ENCODE measurements around the gene ZNF317.
"Not testable (repeated sequence)": the region's sequence is repeated elsewhere in the genome, so short reads cannot be mapped to it uniquely, and the experiment has no call there.

Gene ZNF317

DNA sequence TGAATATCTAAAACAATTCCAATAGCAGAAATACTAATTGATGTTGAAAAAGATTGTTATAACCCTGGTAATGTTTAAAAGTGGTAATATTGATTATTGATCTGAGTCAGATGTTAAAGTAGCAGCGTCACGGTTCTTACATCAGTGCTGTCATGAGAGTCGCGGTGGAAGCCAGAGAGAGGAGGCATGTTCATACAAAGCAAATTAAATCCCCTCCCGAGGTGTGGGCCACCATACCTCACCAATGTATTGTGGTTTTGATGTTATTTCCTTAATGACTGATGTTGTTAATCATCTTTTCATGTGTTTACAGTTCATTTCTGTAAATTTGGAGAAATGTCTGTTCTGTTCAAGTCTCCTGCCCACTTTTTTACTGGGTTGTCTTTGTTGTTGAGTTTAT lies 11.2 kb downstream of the ZNF317 start:
- H3K36me3 Mint-ChIP-seq: peaks cover 98% of the 10 kb centered on the region
- no peak overlapping the region for H3K27ac Mint-ChIP-seq
- H3K4me1 Mint-ChIP-seq: peaks cover 64% of the 10 kb centered on the region
- peaks cover 27% of the 10 kb centered on the region for H3K9me3 Mint-ChIP-seq
- no peak for ATAC-seq
- no peak overlapping the region for H3K4me3 Mint-ChIP-seq
- no peaks in the 10 kb centered on the region for H3K27me3 Mint-ChIP-seq

DNA sequence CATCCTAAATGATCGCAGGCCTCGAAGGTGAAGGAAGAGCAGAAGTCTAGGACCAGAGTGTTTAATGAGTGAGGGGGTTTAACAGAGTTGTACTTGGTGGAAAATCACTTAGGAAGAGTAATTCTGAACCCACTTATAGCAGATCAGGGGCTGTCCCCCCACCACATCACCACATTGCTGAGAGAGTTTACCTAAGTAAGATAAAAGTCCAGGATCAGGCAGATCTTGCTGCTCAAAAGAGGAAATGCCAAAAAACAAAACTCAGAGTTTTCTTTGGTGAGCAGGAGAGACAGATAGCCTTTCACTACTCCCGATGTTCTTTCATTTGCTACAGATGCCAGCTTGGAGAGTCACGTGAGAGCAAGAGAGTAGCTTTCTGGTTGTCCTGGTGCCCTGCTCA lies 15.4 kb downstream of the ZNF317 start:
- Mint-ChIP-seq H3K4me3 (no peak overlapping the region), H3K4me1 (peaks cover 52% of the 10 kb centered on the region), H3K36me3 (peaks cover 100% of the 10 kb centered on the region), H3K27ac (peak overlapping the region; percentile 77), H3K27me3 (no peaks in the 10 kb centered on the region), H3K9me3 (peaks cover 27% of the 10 kb centered on the region)
- ATAC-seq: no peak

DNA sequence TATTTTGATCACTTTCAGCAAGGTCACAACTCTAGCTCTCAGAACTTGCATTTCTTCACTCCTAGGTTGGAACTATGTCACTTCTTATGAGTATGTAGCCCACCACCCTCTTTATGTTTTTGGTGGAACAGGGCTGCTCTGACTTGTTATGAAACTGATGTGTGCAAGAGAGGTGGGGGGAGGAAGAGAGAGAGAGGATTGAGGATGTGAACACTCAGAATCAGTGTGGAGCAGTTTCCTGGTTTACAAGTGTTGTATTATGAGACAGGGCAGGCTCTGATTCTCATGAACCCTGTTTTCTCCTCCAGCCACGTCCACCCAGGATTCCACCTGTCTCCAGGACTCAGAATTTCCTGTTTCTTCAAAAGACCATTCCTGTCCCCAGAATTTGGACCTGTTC lies 16.1 kb downstream of the ZNF317 start:
- H3K4me1 Mint-ChIP-seq: peaks cover 45% of the 10 kb centered on the region
- ATAC-seq: peak; percentile 77
- peaks cover 100% of the 10 kb centered on the region for H3K36me3 Mint-ChIP-seq
- no peak overlapping the region for H3K4me3 Mint-ChIP-seq
- peaks cover 29% of the 10 kb centered on the region for H3K9me3 Mint-ChIP-seq
- peak overlapping the region; percentile 77 for H3K27ac Mint-ChIP-seq
- no peaks in the 10 kb centered on the region for H3K27me3 Mint-ChIP-seq

DNA sequence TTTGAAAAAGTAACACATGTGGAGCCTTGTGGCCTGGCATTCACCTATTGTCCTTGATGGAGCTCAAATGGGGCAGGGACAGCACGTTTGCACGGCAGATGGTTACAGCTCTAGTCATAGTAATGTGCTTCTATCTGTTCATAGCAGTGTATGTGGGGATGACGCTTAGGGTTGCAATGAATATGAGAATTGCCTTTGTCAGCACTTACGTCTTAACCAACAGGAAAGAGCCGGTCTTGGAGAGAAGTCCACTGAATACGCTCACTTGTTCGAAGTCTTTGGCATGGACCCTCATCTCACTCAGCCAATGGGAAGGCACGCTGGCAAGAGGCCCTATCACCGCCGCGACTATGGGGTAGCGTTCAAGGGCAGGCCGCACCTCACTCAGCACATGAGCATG lies 19.7 kb downstream of the ZNF317 start:
- H3K4me1 Mint-ChIP-seq: peaks cover 23% of the 10 kb centered on the region
- peaks cover 100% of the 10 kb centered on the region for H3K36me3 Mint-ChIP-seq
- H3K27ac Mint-ChIP-seq: no peak overlapping the region
- peaks cover 24% of the 10 kb centered on the region for H3K9me3 Mint-ChIP-seq
- H3K27me3 Mint-ChIP-seq: no peaks in the 10 kb centered on the region
- no peak overlapping the region for H3K4me3 Mint-ChIP-seq
- ATAC-seq: no peak

DNA sequence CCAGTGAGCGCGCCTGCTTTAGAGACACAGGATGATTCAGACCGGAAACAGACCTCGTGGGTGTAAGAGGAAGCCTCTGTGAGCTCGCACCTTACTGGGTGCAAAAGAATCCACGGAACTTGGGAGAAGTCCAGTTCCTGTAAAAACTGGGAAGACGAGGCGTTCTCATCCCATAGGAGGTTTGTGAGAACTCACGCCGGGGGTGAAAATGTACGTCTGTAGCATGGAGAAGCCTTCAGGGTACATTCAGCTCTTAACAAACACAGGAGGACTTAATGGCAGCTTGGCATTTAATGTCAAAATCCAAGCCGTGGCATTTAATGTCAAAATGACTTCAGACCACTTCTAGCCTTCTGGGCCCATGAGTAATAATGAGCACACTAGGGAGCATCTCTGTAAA lies 21.2 kb downstream of the ZNF317 start:
- no peaks in the 10 kb centered on the region for H3K27me3 Mint-ChIP-seq
- peaks cover 18% of the 10 kb centered on the region for H3K9me3 Mint-ChIP-seq
- peaks cover 100% of the 10 kb centered on the region for H3K36me3 Mint-ChIP-seq
- no peak overlapping the region for H3K27ac Mint-ChIP-seq
- ATAC-seq: no peak
- no peak overlapping the region for H3K4me3 Mint-ChIP-seq
- H3K4me1 Mint-ChIP-seq: peaks cover 7% of the 10 kb centered on the region

DNA sequence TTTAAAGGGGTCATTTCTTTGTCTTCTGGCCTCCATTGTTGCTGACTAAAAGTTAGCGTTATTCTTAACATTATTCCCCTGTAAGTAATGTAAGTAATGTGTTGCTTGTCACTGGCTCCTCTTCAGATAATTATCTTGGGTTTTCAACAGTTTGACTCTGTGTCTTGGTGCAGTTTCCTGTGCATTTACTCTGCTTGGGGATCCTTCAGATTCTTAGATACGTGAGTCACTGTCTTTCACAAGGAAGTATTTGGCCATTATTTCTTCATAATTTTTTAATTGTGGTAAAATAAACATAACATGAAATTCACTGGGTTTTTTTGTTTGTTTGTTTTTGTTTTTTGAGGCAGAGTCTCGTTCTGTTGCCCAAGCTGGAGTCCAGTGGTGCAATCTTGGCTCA lies 25.1 kb downstream of the ZNF317 start:
- Mint-ChIP-seq H3K27me3 (no peaks in the 10 kb centered on the region), H3K27ac (no peak overlapping the region), H3K36me3 (peaks cover 83% of the 10 kb centered on the region), H3K4me1 (peaks cover 7% of the 10 kb centered on the region), H3K4me3 (no peak overlapping the region), H3K9me3 (peaks cover 13% of the 10 kb centered on the region)
- no peak for ATAC-seq

DNA sequence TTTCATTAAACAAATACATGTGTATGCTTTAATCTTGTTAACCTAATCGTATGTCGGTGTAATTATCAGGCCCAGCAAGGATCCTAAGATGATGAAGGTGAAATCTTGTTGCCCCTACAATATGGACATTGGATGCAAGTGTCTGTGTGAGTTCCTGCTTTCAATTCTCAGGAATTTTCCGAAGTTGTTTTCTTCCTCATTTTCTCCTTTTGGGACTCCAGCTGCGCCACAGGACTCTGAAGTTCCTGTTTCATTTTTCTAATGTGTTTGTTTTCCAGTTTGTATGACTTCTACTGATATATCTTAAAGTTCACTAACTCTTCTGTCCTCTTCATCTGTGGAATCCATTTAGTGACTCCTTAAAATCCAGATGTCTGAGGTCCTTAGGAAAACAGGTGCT lies 26.6 kb downstream of the ZNF317 start:
- peaks cover 67% of the 10 kb centered on the region for H3K36me3 Mint-ChIP-seq
- peaks cover 7% of the 10 kb centered on the region for H3K4me1 Mint-ChIP-seq
- no peaks in the 10 kb centered on the region for H3K27me3 Mint-ChIP-seq
- no peak overlapping the region for H3K4me3 Mint-ChIP-seq
- peak overlapping the region; percentile 69 for H3K27ac Mint-ChIP-seq
- no peak for ATAC-seq
- peaks cover 5% of the 10 kb centered on the region for H3K9me3 Mint-ChIP-seq

DNA sequence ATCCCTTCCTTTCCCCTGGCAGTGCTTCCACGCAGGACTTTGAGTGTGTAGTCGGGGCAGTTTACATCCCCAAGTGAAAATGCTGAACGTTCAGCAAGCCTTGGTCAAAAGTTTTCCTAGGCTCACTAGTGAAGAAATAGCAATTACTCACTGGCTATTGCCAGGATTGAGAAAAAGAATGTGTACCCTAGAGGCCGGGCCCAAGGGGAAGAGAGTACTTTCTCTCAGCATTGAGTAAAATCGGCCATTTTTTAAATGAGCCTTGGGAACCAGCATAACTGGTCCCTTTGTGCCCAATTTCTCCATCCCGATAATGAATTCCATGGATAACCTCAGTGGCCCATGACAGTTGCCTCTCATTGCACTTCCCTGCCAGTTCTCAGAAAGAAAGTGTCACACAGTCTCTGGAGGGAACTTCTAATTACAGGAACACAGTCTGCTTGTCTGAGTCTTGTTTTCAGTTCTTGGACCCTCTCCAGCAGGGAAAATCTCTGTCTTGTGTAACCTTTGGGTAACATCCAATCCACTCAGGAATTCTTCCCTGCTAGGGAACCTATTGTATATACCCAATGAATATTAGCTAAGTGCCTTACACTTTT lies 31.3 kb downstream of the ZNF317 start:
- H3K36me3 Mint-ChIP-seq: peaks cover 20% of the 10 kb centered on the region
- no peaks in the 10 kb centered on the region for H3K9me3 Mint-ChIP-seq
- peaks cover 7% of the 10 kb centered on the region for H3K4me1 Mint-ChIP-seq
- H3K27ac Mint-ChIP-seq: no peak overlapping the region
- ATAC-seq: no peak
- H3K27me3 Mint-ChIP-seq: no peaks in the 10 kb centered on the region
- no peak overlapping the region for H3K4me3 Mint-ChIP-seq

DNA sequence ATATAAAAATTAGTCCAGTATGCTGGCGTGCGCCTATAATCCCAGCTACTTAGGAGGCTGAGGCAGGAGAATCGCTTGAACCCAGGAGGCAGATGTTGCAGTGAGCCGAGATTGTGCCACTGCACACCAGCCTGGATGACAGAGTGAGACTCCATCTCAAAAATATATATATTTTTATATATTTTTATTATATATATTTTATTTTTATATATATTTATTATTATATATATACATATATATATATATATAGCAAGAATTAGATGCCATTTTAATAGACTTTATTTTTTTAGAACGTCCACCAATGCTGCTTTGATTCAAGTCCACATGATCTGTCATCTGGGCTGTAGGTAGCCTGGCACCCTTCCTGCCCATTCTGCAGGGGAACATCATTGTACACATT lies 35.1 kb downstream of the ZNF317 start:
- Mint-ChIP-seq H3K4me1 (no peaks in the 10 kb centered on the region), H3K27me3 (no peaks in the 10 kb centered on the region), H3K4me3 (no peak overlapping the region), H3K27ac (no peak overlapping the region), H3K36me3 (no peaks in the 10 kb centered on the region), H3K9me3 (no peaks in the 10 kb centered on the region)
- no peak for ATAC-seq

DNA sequence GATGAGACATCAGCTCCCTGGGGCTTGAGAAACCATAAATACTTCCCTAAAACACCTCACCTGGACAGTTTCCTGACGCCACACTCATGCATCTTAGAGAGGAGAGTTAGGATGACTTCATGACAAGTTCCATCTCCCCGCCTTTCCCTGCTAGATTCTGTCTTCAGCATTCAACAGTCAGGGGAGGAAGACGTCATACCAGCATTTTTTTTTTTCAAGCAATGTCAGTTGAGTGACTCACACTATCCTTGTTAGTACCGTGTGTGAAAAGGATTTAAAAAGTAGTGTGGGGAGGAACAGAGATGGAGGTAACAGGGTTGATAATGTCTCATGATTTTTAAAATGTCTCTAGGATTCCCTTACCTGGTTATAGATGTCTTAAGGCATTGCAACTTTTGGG lies 38.7 kb downstream of the ZNF317 start, which contains the start of gene OR7D2:
OR7D2 (plus strand) TSS at position 79 of the 400 bp plus-strand sequence. CDS start 6,803 bp downstream, outside the sequence.
- H3K36me3 Mint-ChIP-seq: no peaks in the 10 kb centered on the region
- H3K4me3 Mint-ChIP-seq: no peak within 1 kb of the TSS
- no peak within 1 kb of the TSS for H3K27ac Mint-ChIP-seq
- H3K9me3 Mint-ChIP-seq: no peaks in the 10 kb centered on the region
- no peaks in the 10 kb centered on the region for H3K27me3 Mint-ChIP-seq
- no peaks in the 10 kb centered on the region for H3K4me1 Mint-ChIP-seq
- no peak for ATAC-seq

DNA sequence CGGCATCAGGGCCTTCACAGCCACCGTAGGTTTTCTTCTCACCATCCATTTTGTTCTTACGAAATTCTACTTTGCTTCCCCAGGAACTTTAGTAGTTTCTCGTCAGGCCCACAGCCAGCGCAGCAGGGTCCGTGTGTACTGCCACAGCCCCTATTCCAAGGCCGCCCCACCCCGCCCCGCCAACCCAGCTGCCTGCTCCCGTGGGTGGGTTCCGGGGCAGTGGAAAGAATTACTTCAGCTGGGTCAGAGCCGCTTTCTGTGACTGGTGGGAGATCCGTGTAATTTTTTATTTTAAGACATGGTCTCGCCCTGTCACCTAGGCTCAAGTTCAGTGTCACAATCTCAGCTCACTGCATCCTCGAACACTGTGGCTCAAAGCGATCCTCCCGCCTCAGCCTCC lies 42.8 kb downstream of the ZNF317 start:
- Mint-ChIP-seq H3K4me1 (no peaks in the 10 kb centered on the region), H3K9me3 (peaks cover 6% of the 10 kb centered on the region), H3K27ac (no peak overlapping the region), H3K27me3 (no peaks in the 10 kb centered on the region), H3K4me3 (no peak overlapping the region), H3K36me3 (no peaks in the 10 kb centered on the region)
- no peak for ATAC-seq

DNA sequence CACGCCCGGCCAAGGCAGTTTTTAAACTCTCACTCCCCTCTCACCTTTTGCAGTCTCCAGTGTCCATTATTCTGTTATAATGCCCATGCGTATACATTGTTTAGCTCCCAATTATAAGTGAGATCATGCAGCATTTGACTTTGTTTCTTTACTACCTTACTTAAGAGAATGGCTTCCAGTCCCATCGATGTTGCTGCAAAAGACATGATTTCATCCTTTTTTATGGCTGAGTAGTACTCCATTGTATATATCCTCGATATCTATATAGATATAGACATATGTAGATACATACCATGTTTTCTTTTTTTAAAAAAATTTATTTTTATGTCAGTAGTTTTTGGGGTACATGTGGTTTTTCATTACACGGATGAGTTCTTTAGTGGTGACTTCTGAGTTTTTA lies 47.0 kb downstream of the ZNF317 start:
- no peaks in the 10 kb centered on the region for H3K4me1 Mint-ChIP-seq
- H3K4me3 Mint-ChIP-seq: no peak overlapping the region
- peaks cover 18% of the 10 kb centered on the region for H3K27me3 Mint-ChIP-seq
- no peaks in the 10 kb centered on the region for H3K36me3 Mint-ChIP-seq
- peaks cover 6% of the 10 kb centered on the region for H3K9me3 Mint-ChIP-seq
- no peak overlapping the region for H3K27ac Mint-ChIP-seq
- ATAC-seq: no peak

DNA sequence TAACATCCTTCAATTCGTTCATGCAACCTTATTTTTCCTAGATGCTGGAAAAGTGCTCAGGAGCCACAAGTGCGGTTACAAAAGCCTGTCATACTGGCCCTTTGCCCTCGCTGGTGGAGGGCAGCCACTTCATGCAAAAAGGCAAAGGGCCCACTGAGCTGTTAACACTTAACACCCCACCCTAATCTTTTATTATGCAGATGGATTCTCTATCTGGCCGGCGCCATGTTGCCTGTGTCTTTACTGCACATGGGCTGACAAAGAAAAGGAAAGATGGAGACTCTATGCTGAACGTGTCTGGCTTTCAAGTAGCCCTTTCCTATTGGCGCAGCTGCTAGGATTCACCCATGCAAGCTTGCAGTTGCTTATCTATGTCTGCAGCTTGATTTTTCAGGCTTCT lies 49.3 kb downstream of the ZNF317 start:
- H3K4me1 Mint-ChIP-seq: no peaks in the 10 kb centered on the region

DNA sequence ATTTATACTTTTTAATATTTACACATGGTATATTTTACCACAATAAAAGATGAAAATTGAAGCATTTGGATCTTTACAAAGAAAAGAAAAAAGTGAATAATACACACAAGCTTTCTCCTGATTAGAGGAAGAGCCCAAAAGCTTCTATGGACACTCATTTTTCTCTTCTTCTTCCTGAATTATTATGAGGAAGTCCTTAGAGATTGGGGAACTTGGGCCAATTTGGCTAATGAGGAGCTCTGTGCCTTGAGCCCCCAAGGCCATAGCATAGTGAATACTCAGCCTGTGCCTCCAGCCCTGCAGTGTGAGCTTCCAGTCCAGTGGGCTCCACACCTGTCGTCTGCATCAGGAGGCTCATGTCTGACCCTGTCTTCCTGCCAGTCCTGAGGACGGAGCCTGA lies 57.8 kb downstream of the ZNF317 start:
- not testable (repeated sequence) for H3K36me3 Mint-ChIP-seq

More for the DNA sequence above, 49.3 kb downstream of the ZNF317 start:
- Mint-ChIP-seq H3K4me3 (no peak overlapping the region), H3K36me3 (no peaks in the 10 kb centered on the region), H3K9me3 (peaks cover 9% of the 10 kb centered on the region), H3K27me3 (peaks cover 30% of the 10 kb centered on the region), H3K27ac (no peak overlapping the region)
- ATAC-seq: no peak

DNA sequence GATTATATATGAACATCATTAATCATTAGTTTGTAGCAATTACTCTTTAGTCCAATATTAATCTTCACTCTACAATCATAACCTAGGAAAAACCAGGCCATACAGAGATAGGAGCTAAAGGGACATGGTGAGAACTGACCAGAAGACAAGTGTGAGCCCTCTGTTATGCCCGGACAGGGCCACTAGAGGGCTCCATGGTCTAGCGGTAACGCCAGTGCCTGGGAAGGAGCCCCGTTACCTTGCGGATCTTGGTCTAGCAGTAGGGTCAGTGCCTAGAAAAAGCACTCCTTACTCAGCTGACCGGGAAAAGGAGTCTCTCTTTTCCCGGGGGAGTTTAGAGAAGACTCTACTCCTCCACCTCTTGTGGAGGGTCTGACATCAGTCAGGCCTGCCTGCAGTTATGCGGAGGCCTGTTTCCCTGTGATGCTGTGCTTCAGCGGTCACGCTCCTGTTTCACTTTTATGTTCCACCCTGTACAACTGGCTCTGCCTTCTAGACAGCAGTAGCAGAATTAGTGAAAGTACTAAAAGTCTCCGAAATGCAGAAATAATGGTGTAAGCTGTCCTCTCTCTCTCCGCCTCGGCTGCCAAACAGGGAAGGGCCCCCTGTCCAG lies 65.4 kb downstream of the ZNF317 start:
- Mint-ChIP-seq H3K36me3 (no peaks in the 10 kb centered on the region), H3K4me1 (peaks cover 10% of the 10 kb centered on the region), H3K9me3 (peaks cover 4% of the 10 kb centered on the region), H3K27ac (peak overlapping the region; percentile 68), H3K27me3 (peaks cover 7% of the 10 kb centered on the region), H3K4me3 (peak overlapping the region; percentile 65)
- ATAC-seq: no peak

More for the DNA sequence above, 57.8 kb downstream of the ZNF317 start:
- H3K9me3 Mint-ChIP-seq, ATAC-seq, H3K4me1 Mint-ChIP-seq, H3K27ac Mint-ChIP-seq, H3K4me3 Mint-ChIP-seq: not testable (repeated sequence)
- peaks cover 19% of the 10 kb centered on the region for H3K27me3 Mint-ChIP-seq
